ENCODE measurements around the gene LHX6.
A peak's percentile ranks its signal among the peaks of the same experiment; 100 is the strongest.

Gene LHX6

GRCh38 chr9:122190597-122191381, 38.0 kb downstream of the LHX6 start:
- DNase-seq = no peak

DNA sequence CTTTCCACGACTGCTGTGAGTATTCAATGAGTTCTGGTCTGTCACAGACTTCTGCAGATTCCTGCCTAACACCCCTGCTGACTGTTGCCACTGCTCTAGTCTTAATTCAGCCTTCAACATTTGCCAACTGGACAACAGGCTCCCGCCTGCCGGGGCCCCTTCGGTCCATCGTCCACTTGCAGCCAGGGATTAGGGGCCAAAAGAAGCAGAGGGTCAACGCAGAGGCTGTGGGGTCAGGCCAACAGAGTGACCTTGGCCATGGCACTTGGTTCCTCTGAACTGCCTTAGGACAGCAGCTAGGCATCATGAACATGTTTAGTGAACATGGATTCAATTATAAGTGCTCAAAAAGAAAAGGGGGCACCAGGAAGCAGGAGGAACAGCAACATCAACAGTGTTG, 40.4 kb downstream of the LHX6 start:
- no peak for DNase-seq

DNA sequence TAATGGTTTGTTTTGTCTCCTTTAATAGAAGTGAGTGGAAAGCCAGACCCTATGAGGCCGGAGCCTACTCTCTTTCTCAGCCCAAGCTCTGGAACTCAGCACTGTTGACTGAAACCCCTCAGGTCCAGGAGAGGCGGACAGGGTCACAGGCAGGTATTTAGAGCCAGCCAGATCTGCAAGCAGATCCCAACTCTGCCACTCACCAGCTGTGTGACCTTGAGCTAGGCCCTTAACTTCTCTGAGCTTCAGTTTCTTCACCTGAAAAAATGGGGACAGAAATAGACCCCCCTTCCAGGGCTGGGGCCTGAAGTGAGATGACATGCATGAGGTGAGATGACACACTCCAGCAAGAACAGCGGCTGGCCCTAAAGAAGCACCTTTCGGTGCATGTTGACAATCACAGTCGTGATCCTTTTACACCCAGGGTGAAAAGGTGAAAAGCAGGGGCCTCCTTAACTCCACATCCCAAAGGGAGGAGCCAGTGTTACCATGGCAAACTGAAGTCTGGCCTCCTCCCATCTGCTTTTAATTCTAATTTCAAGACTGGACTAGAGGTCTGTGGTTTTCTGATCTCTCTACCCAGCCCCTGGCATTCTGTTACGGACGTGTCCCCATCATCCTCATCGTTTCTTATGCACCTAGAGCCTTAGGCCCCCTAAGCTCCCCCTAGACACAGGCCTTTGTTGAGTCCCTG, 41.8 kb downstream of the LHX6 start:
- no peak for DNase-seq

GRCh38 chr9:122186301-122186700, 42.5 kb downstream of the LHX6 start:
- DNase-seq = no peak

GRCh38 chr9:122184551-122184950, 44.2 kb downstream of the LHX6 start:
- no peak for DNase-seq

- DNase-seq = no peak
Observed at GRCh38 chr9:122183501-122183900, 45.3 kb downstream of the LHX6 start.

GRCh38 chr9:122180633-122181032, 48.1 kb downstream of the LHX6 start:
- DNase-seq = no peak

- no peak for DNase-seq
Observed at GRCh38 chr9:122179690-122180074, 49.1 kb downstream of the LHX6 start.

GRCh38 chr9:122179054-122179689, 49.6 kb downstream of the LHX6 start:
- DNase-seq = no peak

GRCh38 chr9:122176916-122177315, 51.8 kb downstream of the LHX6 start:
- no peak for DNase-seq

DNA sequence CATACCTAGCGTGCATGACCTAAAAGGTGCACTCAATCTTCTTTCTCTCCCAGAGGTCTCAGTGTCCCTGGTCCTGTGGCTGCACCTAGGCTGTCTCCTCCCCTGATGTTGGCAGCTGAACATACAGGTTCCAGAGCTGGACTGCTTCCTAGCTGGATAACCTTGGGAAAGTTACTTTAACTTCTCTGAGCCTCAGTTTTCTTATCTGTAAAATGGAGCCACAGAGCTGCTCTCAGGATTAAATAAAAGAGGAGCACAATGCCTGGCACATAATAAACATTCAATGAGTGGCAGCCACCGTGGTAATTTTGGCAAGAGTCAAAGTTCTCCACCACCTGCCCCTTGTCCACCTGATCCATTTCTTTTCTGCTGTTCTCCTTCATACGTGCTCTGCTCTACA, 55.1 kb downstream of the LHX6 start:
- no peak for DNase-seq

- no peak for DNase-seq
Observed at GRCh38 chr9:122172131-122172530, 56.6 kb downstream of the LHX6 start.

DNA sequence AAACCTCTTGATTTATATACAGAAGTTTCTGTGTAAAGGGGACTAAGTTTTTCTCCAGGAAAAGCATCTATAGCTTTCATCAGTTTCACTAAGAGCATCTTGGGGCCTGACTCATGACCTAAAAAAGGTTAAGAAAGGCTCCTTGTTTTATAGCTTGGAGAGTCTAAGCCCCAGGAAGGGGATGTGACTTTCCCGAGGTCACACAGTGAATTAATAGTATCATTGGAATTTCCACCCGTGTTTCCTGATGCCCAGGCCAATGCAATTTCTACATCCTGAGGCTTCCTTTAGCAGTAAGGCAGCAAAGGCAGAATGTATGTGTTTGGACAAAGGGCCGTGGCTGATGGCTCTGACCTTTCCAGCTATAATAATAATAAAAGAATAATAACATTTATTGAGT, 60.4 kb downstream of the LHX6 start:
- DNase-seq = no peak

- DNase-seq = no peak
Observed at GRCh38 chr9:122164286-122164685, 64.5 kb downstream of the LHX6 start.

GRCh38 chr9:122162415-122162814, 66.3 kb downstream of the LHX6 start:
- no peak for DNase-seq

DNA sequence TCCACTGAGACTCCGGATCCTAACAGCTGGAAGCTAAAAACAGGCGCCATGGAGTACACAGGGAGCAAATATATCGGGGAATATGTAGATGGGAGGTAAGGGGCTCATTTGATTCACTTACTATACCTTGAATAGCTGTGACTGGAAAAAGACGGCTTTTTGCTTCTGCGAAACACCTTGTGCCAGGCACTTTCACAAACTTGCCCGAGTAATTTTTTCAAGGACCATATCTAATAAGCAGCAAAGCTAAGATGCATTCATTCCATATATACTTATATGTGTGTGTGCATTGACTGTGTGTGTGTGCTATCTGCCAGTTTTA, 68.9 kb downstream of the LHX6 start:
- no peak for DNase-seq

DNA sequence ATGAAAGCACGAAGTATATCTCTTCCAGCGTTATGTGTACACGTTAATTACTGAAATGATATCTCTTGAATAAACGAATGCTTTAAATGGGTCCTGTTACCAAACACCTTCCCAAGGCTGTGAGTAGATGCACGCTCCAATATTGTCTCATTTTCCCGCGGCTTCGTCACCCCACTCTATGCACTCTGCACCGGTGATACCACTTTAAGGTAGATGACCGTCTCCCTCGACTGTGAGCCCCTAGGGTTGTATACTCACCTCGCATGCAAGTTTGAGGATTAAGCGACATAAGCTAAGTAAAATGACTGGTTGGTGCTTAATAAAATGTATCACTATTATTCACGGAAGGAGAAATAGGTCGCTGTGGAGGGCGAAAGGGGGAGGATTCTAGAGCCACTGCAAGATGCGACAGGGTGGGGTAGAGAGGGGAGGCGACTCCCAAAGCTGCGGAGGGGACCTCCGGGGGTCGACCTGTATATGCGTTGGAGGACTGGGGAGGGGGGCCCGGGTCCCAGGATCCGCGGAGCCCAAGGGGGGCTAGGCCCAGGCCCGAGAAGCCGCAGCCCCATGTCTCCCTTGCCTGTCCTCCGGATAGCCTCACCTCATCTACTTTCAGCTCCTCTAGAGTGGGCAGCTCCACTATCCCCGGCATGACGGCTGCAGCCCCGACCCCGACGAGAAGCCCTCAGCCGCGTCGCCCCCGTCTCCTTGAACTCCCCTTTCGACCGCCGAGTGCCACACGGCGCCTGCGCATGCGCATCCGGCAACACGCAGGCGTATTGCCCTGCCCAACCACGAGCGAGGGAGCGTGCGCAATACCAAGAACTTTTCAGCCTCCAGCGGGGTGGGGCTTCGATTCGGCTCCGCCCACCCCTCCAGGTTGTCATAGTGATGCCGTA, 69.5 kb downstream of the LHX6 start, which contains the start of the genes MORN5 and NDUFA8:
Gene MORN5, plus strand, starts transcription at position 883 of the 899 bp plus-strand sequence. CDS start 65 bp downstream, outside the sequence.
Gene NDUFA8, minus strand, starts transcription at position 754 of the 899 bp plus-strand sequence. Its CDS starts 102 bp downstream, at position 652.
- peak; percentile 96 to 97 for DNase-seq

- DNase-seq = peak; percentile 29 to 32
Observed at GRCh38 chr9:122158202-122158601, 70.6 kb downstream of the LHX6 start.

DNA sequence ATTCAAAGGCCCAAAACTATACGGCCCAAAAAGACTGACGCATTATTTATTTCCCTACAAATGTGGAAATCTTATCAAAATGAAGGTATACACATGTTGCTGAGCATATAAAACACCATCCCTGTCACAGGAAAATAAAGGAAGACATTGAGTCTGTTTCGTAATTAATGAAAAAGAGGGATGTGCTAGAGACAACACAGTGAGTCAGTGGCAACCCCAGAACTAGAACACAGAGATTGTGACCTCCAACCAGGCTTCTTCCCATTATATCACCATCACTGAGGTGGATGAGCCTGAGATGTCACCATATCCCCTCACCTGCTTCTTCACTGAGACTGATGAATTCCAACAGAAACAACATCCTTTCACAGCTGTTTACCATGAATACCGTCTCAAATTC, 73.0 kb downstream of the LHX6 start:
- no peak for DNase-seq

All from CD4-positive, alpha-beta T cell treated with Interleukin-4 for 1 hour (primary cell).